Measurements from ENCODE around the gene ANKRD50. TPM values are rescaled to one million over a fixed set of nuclear protein-coding genes. Genes with fewer than 3 reads are reported as not detected.

Gene ANKRD50
- total RNA-seq, 2 donors from 2014 or later, result 7.1 to 14.0 TPM

DNA sequence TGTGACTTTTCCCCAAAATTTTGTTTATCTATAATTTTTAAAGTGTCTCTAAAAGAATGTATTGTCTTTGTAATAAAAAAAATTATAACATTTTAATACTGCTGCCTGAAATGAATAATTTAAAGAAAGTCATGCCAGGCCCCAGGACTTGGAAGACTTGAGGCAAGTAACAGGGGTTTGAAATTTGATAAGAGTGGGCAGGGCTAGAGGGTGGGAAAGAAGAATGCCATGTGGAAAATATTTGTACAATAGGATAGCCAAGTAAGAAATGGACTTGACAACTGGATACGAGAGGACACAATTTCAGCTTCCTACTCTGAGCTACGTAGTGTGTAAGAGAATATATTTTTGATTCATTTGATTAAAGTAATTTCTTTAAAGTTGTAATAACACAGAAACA lies 36.9 kb upstream of the ANKRD50 start:
- H3K9ac ChIP-seq (ENCODE audit: low read depth in 2 of 2, low read length in 2 of 2), result no peak overlapping the region
- H3K36me3 ChIP-seq, result no peaks in the 10 kb centered on the region
- no peaks in the 10 kb centered on the region for H3K27me3 ChIP-seq
- H3K4me3 ChIP-seq, result no peak overlapping the region
- TF ChIP-seq, protein P1, sequence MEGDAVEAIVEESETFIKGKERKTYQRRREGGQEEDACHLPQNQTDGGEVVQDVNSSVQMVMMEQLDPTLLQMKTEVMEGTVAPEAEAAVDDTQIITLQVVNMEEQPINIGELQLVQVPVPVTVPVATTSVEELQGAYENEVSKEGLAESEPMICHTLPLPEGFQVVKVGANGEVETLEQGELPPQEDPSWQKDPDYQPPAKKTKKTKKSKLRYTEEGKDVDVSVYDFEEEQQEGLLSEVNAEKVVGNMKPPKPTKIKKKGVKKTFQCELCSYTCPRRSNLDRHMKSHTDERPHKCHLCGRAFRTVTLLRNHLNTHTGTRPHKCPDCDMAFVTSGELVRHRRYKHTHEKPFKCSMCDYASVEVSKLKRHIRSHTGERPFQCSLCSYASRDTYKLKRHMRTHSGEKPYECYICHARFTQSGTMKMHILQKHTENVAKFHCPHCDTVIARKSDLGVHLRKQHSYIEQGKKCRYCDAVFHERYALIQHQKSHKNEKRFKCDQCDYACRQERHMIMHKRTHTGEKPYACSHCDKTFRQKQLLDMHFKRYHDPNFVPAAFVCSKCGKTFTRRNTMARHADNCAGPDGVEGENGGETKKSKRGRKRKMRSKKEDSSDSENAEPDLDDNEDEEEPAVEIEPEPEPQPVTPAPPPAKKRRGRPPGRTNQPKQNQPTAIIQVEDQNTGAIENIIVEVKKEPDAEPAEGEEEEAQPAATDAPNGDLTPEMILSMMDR (IDR thresholded peaks at IDR 0.05), result no peak
- no peak overlapping the region for H3K27ac ChIP-seq
- intact Hi-C loops (cut with DNase I), result no loop called here
- H3K4me1 ChIP-seq, result no peaks in the 10 kb centered on the region
- H3K9me3 ChIP-seq, result no peaks in the 10 kb centered on the region
- DNase-seq, result no peak

DNA sequence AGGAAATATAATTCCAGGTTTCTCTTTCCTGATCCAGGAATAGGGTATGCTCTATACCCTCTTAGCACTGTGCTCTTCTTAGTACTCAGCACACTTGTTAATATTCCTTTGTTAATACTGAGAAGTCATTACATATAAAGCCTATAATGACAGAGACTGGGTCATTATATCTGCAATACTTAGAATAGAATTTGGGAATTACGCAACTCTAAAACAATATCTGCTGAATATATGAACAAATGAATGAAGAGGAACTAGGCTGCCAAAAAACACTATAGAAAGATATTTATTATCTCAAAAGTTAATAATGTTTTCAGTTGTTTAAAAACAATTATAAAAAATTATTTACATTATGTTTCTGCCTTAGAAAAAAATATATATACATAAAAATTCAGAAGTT lies 36.4 kb upstream of the ANKRD50 start:
- Histone ChIP-seq H3K4me1 (no peaks in the 10 kb centered on the region), H3K36me3 (no peaks in the 10 kb centered on the region), H3K9me3 (no peaks in the 10 kb centered on the region), H3K9ac (ENCODE audit: low read depth in 2 of 2, low read length in 2 of 2) (no peak overlapping the region), H3K27ac (no peak overlapping the region), H3K4me3 (no peak overlapping the region), H3K27me3 (no peaks in the 10 kb centered on the region)
- intact Hi-C loops (cut with DNase I), result no loop called here
- TF ChIP-seq, protein P1 (IDR thresholded peaks at IDR 0.05), result no peak
- no peak for DNase-seq

DNA sequence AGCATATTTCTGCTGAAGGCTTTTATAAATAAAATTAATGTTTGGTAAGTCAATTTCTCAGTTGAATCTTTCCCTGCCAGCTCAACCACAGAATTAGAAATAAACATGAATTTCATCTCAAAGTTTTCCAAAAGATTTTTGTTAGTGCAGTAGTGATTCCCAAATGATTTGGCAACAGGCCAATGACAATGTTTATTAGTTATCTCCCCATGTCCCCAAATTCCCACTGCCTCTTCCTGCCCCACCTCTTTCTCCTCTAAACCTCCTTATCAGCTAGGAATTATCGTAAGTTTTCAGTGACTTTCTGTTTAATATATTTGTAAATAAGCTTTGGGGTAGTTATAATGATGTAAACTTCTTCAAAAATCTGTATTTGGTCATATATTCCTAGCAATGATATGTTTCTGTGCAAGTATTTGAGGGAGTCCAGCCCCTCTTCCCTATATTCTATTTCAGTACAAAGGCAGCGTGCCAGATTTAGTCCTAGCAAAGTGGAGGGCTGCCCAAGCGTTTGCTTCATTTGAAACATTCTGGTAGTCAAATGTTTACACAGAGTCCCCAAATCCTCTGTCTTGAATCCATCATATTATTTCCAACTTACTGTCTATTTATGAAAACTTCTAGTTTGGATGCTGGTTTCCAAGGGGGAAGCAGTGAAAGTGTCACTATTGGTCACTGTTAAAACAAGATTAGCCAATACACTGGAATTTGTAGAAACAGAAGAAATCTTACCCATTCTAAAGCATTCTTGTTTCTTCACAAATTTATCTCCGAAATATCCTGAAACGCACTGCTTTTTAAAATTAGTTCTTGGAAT lies 33.7 kb upstream of the ANKRD50 start:
- H3K9ac ChIP-seq (ENCODE audit: low read depth in 2 of 2, low read length in 2 of 2), result no peak overlapping the region
- H3K4me3 ChIP-seq, result no peak overlapping the region
- no peak for DNase-seq
- TF ChIP-seq, protein P1 (IDR thresholded peaks at IDR 0.05), result no peak
- H3K4me1 ChIP-seq, result no peaks in the 10 kb centered on the region
- H3K36me3 ChIP-seq, result no peaks in the 10 kb centered on the region
- H3K27ac ChIP-seq, result no peak overlapping the region
- no peaks in the 10 kb centered on the region for H3K27me3 ChIP-seq
- intact Hi-C loops (cut with DNase I), result no loop called here
- H3K9me3 ChIP-seq, result no peaks in the 10 kb centered on the region

DNA sequence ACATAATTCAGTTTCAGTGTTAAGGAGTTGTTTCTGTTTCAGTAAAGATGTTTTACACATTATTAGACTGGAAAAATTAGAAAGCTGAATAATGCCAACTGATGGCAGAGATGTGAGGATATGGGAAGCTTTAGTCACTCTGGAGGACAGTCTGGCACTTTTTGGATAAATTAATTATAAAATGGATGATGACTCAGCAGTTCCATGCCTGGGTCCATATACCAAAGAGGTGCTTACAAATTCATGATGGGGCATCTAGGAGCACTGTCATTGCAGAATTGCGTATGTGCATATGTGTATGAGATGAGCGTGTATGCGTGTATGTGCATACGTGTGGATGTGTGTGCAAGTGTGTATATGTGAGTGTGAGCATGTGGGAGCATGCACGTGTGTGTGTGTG lies 31.2 kb upstream of the ANKRD50 start:
- intact Hi-C loops (cut with DNase I), result no loop called here

DNA sequence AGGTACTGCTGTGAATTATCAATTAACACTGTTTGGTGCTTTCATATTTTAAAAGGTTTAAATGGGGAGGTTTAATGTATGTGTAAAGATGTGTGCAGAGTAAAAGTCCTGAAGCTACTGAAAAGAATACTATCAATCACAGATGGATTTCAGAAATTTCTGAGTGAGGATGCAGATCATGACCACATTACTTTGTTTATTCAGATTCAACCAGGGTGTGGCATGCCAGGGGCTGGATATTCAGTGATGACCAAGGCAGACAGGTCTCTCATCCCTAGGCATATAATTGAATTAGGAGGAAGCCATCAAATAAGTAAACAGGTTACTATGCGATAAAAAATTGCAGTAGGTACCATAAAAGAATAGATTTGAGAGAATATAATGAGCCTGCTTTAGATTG lies 28.0 kb upstream of the ANKRD50 start:
- Histone ChIP-seq H3K4me1 (no peaks in the 10 kb centered on the region), H3K9ac (ENCODE audit: low read depth in 2 of 2, low read length in 2 of 2) (no peak overlapping the region), H3K9me3 (no peaks in the 10 kb centered on the region), H3K36me3 (no peaks in the 10 kb centered on the region), H3K4me3 (no peak overlapping the region), H3K27ac (no peak overlapping the region), H3K27me3 (no peaks in the 10 kb centered on the region)
- intact Hi-C loops (cut with DNase I), result no loop called here
- TF ChIP-seq, protein P1 (IDR thresholded peaks at IDR 0.05), result no peak
- no peak for DNase-seq

More for the DNA sequence above, 31.2 kb upstream of the ANKRD50 start:
- TF ChIP-seq, protein P1 (IDR thresholded peaks at IDR 0.05), result no peak
- Histone ChIP-seq H3K4me3 (no peak overlapping the region), H3K36me3 (no peaks in the 10 kb centered on the region), H3K27me3 (no peaks in the 10 kb centered on the region), H3K9ac (ENCODE audit: low read depth in 2 of 2, low read length in 2 of 2) (no peak overlapping the region), H3K9me3 (no peaks in the 10 kb centered on the region), H3K27ac (no peak overlapping the region), H3K4me1 (no peaks in the 10 kb centered on the region)
- DNase-seq, result no peak
